Heart right ventricle (tissue), 16 donors: ENCODE measurements around the gene ATP2A3. TPM values are rescaled to one million over a fixed set of nuclear protein-coding genes. Genes with fewer than 3 reads are reported as not detected.
A peak's percentile ranks its signal among the peaks of the same experiment; 100 is the strongest.

ENCODE experiments used
- ATAC-seq, 8 donors: fragments of 200-7000 bp; cut with Tn5 transposase; one replicate each; pipeline ENCODE4 v1.9.1; 2020; ENCODE audit warnings: mild to moderate bottlenecking in 8 of 8, moderate library complexity in 8 of 8, moderate number of reproducible peaks in 1 of 8
- DNase-seq, 2 donors: peaks; one replicate each; pipeline ENCODE4 v3.0.0-alpha.2; 2020
- H3K27ac ChIP-seq, 10 donors: fragments of 200-600 bp; sonication (generic) in 2 of 10; one replicate each; pipeline versions ENCODE4 v1.5.0 to v1.8.0; 2020 to 2022; ENCODE audit warnings: mild to moderate bottlenecking in 3 of 10
- H3K27me3 ChIP-seq, 7 donors: fragments of 200-600 bp; one replicate each; pipeline ENCODE4 v1.8.0; 2021 to 2022; ENCODE audit warnings: mild to moderate bottlenecking in 2 of 7
- H3K36me3 ChIP-seq, 9 donors: fragments of 200-600 bp; sonication (generic) in 1 of 9; one replicate each; pipeline versions ENCODE4 v1.5.0 to v1.8.0; 2020 to 2022; ENCODE audit warnings: mild to moderate bottlenecking in 2 of 9
- H3K4me1 ChIP-seq, 9 donors: fragments of 200-600 bp; sonication (generic) in 1 of 9; one replicate each; pipeline versions ENCODE4 v1.5.0 to v1.8.0; 2020 to 2022; ENCODE audit warnings: mild to moderate bottlenecking in 4 of 9
- H3K4me3 ChIP-seq, 10 donors: fragments of 200-600 bp; sonication (generic) in 2 of 10; one replicate each; pipeline versions ENCODE4 v1.5.0 to v1.8.0; 2020 to 2022; ENCODE audit warnings: mild to moderate bottlenecking in 7 of 10, moderate library complexity in 2 of 10
- H3K9me3 ChIP-seq, 11 donors: fragments of 200-600 bp in 10 of 11; sonication (generic) in 2 of 11; one replicate each; pipeline versions ENCODE4 v1.5.0 to v1.8.0; 2013 to 2022; ENCODE audit warnings: mild to moderate bottlenecking in 2 of 11, control low read depth in 1 of 11, moderate library complexity in 1 of 11
- CTCF ChIP-seq, 9 donors: fragments of 200-600 bp; sonication (generic) in 2 of 9; IDR thresholded peaks; one replicate each; pipeline versions ENCODE4 v1.5.0 to v1.8.0; 2021 to 2022; ENCODE audit warnings: antibody characterized with exemption in 9 of 9, mild to moderate bottlenecking in 5 of 9, moderate library complexity in 1 of 9
- WGBS, 2 donors: extraction: QIAGEN DNeasy Blood & Tissue Kit; methylation state at CpG; one replicate each; pipeline ENCODE4 v1.1.7; 2013; ENCODE audit warnings: inconsistent platforms in 1 of 2; 5-methylcytosine and 5-hydroxymethylcytosine counted together
- intact Hi-C, 10 donors: fragments of 100-400 bp; cut with DNase I; formaldehyde crosslinking; loops; one replicate each; pipeline versions ENCODE4 v1.11.1 to v1.14.2; 2022
- polyA plus RNA-seq, 2 donors: library from polyadenylated mRNA; stranded (reverse); fragments of 200-250 nt; gene quantifications; one replicate each; pipeline ENCODE4 v1.2.3, GENCODE V29; 2013
- total RNA-seq, 10 donors: library from RNA; stranded (reverse); fragmentation: NEBNext Ultra II Directional in 3 of 10; extraction: Animal tissue kit (Norgen Biotek cat#: 25700) in 3 of 10; gene quantifications; one replicate each; pipeline versions ENCODE4 v1.2.1 to v1.2.4, GENCODE V29; 2021 to 2023
- donor health status: Arrhythmogenic right ventricular cardiomyopathy.
- donor health status: ischemic (EF 13 %, LVEDD 7.1; RV severe dilation, severe dysfunction).
- donor health status: healthy with polysubstance abuse.
- donor health status: DM: no; HTN: yes; CAD: no.
- donor health status: DM: no; HTN: no; CAD: no.
- donor health status: ischemic (EF 25% LVEDD 6.9; RV normal size, moderate dysfunction).
- donor health status: ischemic (EF 25% LVEDD 5.7; RV mildly dilated, moderate dysfunction).
- donor health status: healthy.
- donor health status: DM: yes; HTN: yes; CAD: no.
- donor health status: Ischemic cardiomyopathy.
- donor health status: ischemic (EF 35%, LVEDD 5.7; RV mildly dilated, moderate dysfunction).
- donor health status: nonischemic (EF 11% LVEDD 7.7; RV severe dilation, severe dysfunction).
- donor health status: DM: yes; HTN: yes; CAD: no.
- donor health status: PGD.
- donor health status: ischemic (EF 29% LVEDD 5.4; RV normal size, mild dysfunction).
- donor health status: nonischemic (EF 23%, LVEDD 6.1; RV moderate dilation, normal function).

Gene ATP2A3
- total and polyA plus RNA-seq, 12 donors, result 4.3 to 11.0 (median 7.3) TPM

GRCh38 chr17:3880983-3881382, 83.3 kb downstream of the ATP2A3 start:
- intact Hi-C loops, result no loop called here
- WGBS, 2 donors, result 93 to 94% methylated on average over 7 of the region's 7 CpGs
- DNase-seq (no peak), ATAC-seq (no peak)
- no peaks in the 10 kb centered on the region for H3K27me3 ChIP-seq
- TF ChIP-seq CTCF (IDR thresholded peaks at IDR 0.05), result no peak
- H3K4me3 ChIP-seq, result no peak overlapping the region
- H3K9me3 ChIP-seq, result no peaks in the 10 kb centered on the region
- H3K36me3 ChIP-seq, result peaks cover 0 to 65% (median 6%) of the 10 kb centered on the region in 9 donors
- no peak overlapping the region for H3K27ac ChIP-seq
- H3K4me1 ChIP-seq, result peaks cover 3 to 33% (median 12%) of the 10 kb centered on the region in 9 donors

- DNase-seq, result no peak
- WGBS, 2 donors, result 69% methylated on average over 25 of the region's 25 CpGs
- no peaks in the 10 kb centered on the region for H3K9me3 ChIP-seq
- intact Hi-C loops, result no loop called here
- no peak overlapping the region for H3K4me3 ChIP-seq
- H3K27ac ChIP-seq, result peak overlapping the region in 3 of 10 donors; percentile 12 to 41 (median 26)
- TF ChIP-seq CTCF (IDR thresholded peaks at IDR 0.05), result no peak
- peak in 6 of 8 donors; percentile 8 to 45 (median 29) for ATAC-seq
- peaks cover 0 to 71% (median 6%) of the 10 kb centered on the region in 9 donors for H3K36me3 ChIP-seq
- peaks cover 3 to 22% (median 9%) of the 10 kb centered on the region in 9 donors for H3K4me1 ChIP-seq
- H3K27me3 ChIP-seq, result no peaks in the 10 kb centered on the region
These were observed 84.4 kb downstream of the ATP2A3 start for GRCh38 chr17:3879591-3880417.

GRCh38 chr17:3879186-3879585, 85.1 kb downstream of the ATP2A3 start:
- Histone ChIP-seq H3K36me3 (peaks cover 0 to 69% (median 2%) of the 10 kb centered on the region in 9 donors), H3K4me1 (peaks cover 3 to 22% (median 9%) of the 10 kb centered on the region in 9 donors), H3K27me3 (no peaks in the 10 kb centered on the region), H3K9me3 (no peaks in the 10 kb centered on the region), H3K27ac (peak overlapping the region in 2 of 10 donors; percentile 12 to 41), H3K4me3 (no peak overlapping the region)
- no peak for TF ChIP-seq CTCF (IDR thresholded peaks at IDR 0.05)
- intact Hi-C loops, result no loop called here
- WGBS, 2 donors, result 39 to 46% methylated on average over 5 of the region's 5 CpGs
- DNase-seq (peak; percentile 37 to 44), ATAC-seq (peak; percentile 45 to 73 (median 64))

GRCh38 chr17:3877220-3877619, 87.0 kb downstream of the ATP2A3 start:
- Histone ChIP-seq H3K27me3 (no peaks in the 10 kb centered on the region), H3K27ac (no peak overlapping the region), H3K4me1 (peaks cover 3 to 22% (median 9%) of the 10 kb centered on the region in 9 donors), H3K36me3 (peaks cover 0 to 69% (median 0%) of the 10 kb centered on the region in 9 donors), H3K4me3 (no peak overlapping the region), H3K9me3 (no peaks in the 10 kb centered on the region)
- intact Hi-C loops, result no loop called here
- no peak for TF ChIP-seq CTCF (IDR thresholded peaks at IDR 0.05)
- ATAC-seq, result peak in 4 of 8 donors; percentile 12 to 58 (median 48)
- WGBS, 2 donors, result 61 to 83% methylated on average over 8 of the region's 8 CpGs
- no peak for DNase-seq
